NB4 (cell line): Measurements from ENCODE around the gene AMPH.
A peak's percentile ranks its signal among the peaks of the same experiment; 100 is the strongest.

Source experiments
- DNase-seq: peaks from one replicate; pipeline ENCODE4 v3.0.0; 2010; ENCODE audit warnings: low read depth
- H3K4me3 ChIP-seq: one replicate; pipeline ENCODE4 v1.5.1; 2011; ENCODE audit warnings: mild to moderate bottlenecking, low read depth, low read length, moderate library complexity
- CTCF ChIP-seq: IDR thresholded peaks from one replicate; pipeline ENCODE4 v1.5.1; 2012; ENCODE audit warnings: low read depth, low read length
- MYC ChIP-seq: IDR thresholded peaks from 2 replicates; pipeline ENCODE4 v1.6.1; 2011; ENCODE audit warnings: low read depth, low read length
- POLR2A ChIP-seq: IDR thresholded peaks from 2 replicates; pipeline ENCODE4 v1.6.1; 2011; ENCODE audit warnings: mild to moderate bottlenecking; ENCODE audit not compliant: insufficient read length; ENCODE audit errors: extremely low read depth
- TF ChIP-seq, protein P1 (sequence below): IDR thresholded peaks from 2 replicates; pipeline ENCODE4 v1.6.1; 2011; ENCODE audit warnings: low read depth, low read length

The AMPH gene

GRCh38 chr7:38506756-38507155 is 124.4 kb downstream of the AMPH start:
- no peak for TF ChIP-seq CTCF
- no peak for TF ChIP-seq POLR2A
- no peak for TF ChIP-seq MYC
- TF ChIP-seq, protein P1, sequence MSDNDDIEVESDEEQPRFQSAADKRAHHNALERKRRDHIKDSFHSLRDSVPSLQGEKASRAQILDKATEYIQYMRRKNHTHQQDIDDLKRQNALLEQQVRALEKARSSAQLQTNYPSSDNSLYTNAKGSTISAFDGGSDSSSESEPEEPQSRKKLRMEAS = no peak
- DNase-seq = no peak
- H3K4me3 ChIP-seq = no peak overlapping the region

- no peak overlapping the region for H3K4me3 ChIP-seq
- TF ChIP-seq, protein P1 = 0 out of 2 replicates have a peak, but pooled peaks have one; percentile 11
- no peak for TF ChIP-seq CTCF
- DNase-seq = no peak
Measured at GRCh38 chr7:38506004-38506403, 125.2 kb downstream of the AMPH start.

GRCh38 chr7:38504684-38505083 is 126.5 kb downstream of the AMPH start:
- no peak for TF ChIP-seq MYC
- TF ChIP-seq, protein P1 = no peak
- TF ChIP-seq POLR2A = no peak
- TF ChIP-seq CTCF = no peak
- no peak for DNase-seq
- H3K4me3 ChIP-seq = no peak overlapping the region

- no peak overlapping the region for H3K4me3 ChIP-seq
- no peak for TF ChIP-seq POLR2A
- TF ChIP-seq, protein P1 = no peak
- TF ChIP-seq CTCF = no peak
- no peak for TF ChIP-seq MYC
- DNase-seq = no peak
Measured at GRCh38 chr7:38502848-38503247, 128.3 kb downstream of the AMPH start.

GRCh38 chr7:38502289-38502688 is 128.9 kb downstream of the AMPH start:
- no peak for DNase-seq
- TF ChIP-seq MYC (no peak), POLR2A (no peak), CTCF (no peak)
- TF ChIP-seq, protein P1 = no peak
- H3K4me3 ChIP-seq = no peak overlapping the region

- DNase-seq = no peak
- H3K4me3 ChIP-seq = no peak overlapping the region
- TF ChIP-seq MYC (no peak), CTCF (no peak), POLR2A (no peak)
- TF ChIP-seq, protein P1 = no peak
Measured at GRCh38 chr7:38492010-38492409, 139.2 kb downstream of the AMPH start.
